ENCODE measurements around the gene CD47. TPM values are rescaled to one million over a fixed set of nuclear protein-coding genes. Genes with fewer than 3 reads are reported as not detected.

The CD47 gene
- total RNA-seq, 1 experiment from 2014 or later, result 63.6 TPM

DNA sequence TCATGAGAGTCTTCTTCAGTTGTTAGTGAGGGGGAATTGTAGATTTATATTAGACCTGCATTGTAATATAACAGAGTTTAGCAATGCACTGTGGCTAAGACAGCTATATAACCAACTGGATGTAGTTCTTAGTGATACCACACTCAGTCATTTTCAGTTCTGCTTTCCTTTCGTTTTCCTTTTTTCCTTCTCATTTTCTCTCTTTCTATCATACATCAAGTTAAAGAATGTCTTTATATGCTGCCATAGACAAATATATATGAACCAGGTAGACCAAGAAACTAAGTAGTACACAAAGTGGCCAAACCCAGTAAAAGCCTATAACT is 43.7 kb upstream of the CD47 start:
- no peak for TF ChIP-seq EZH2phosphoT487 (IDR thresholded peaks at IDR 0.05; ENCODE audit: borderline replicate concordance, low read length)
- no peak for TF ChIP-seq EZH2 (IDR thresholded peaks at IDR 0.05; ENCODE audit: low read length, unreplicated experiment)
- TF ChIP-seq, protein P1, sequence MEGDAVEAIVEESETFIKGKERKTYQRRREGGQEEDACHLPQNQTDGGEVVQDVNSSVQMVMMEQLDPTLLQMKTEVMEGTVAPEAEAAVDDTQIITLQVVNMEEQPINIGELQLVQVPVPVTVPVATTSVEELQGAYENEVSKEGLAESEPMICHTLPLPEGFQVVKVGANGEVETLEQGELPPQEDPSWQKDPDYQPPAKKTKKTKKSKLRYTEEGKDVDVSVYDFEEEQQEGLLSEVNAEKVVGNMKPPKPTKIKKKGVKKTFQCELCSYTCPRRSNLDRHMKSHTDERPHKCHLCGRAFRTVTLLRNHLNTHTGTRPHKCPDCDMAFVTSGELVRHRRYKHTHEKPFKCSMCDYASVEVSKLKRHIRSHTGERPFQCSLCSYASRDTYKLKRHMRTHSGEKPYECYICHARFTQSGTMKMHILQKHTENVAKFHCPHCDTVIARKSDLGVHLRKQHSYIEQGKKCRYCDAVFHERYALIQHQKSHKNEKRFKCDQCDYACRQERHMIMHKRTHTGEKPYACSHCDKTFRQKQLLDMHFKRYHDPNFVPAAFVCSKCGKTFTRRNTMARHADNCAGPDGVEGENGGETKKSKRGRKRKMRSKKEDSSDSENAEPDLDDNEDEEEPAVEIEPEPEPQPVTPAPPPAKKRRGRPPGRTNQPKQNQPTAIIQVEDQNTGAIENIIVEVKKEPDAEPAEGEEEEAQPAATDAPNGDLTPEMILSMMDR (conservative IDR thresholded peaks at IDR 0.05; ENCODE audit: low read depth, low read length), result no peak
- no peaks in the 10 kb centered on the region for H3K9me2 ChIP-seq (replicated peaks; ENCODE audit: low read length)
- DNase-seq (no peak), ATAC-seq (no peak)
- H3K36me3 ChIP-seq (ENCODE audit: low read depth, low read length), result no peaks in the 10 kb centered on the region
- no peaks in the 10 kb centered on the region for H3K27me3 ChIP-seq (ENCODE audit: low read length)
- H3K4me2 ChIP-seq (ENCODE audit: low read length), result no peak overlapping the region
- no peaks in the 10 kb centered on the region for H4K20me1 ChIP-seq (ENCODE audit: low read length)
- no peaks in the 10 kb centered on the region for H3K79me2 ChIP-seq (ENCODE audit: low read length)
- no peak overlapping the region for H2AFZ ChIP-seq (ENCODE audit: low read length)
- H3F3A ChIP-seq (ENCODE audit: low read length, unreplicated experiment), result peaks cover 5% of the 10 kb centered on the region
- no TSS peak for BruUV-seq (replicated peaks)
- H3K9me3 ChIP-seq (ENCODE audit: low read length), result no peaks in the 10 kb centered on the region
- ChIA-PET CTCF (no interaction called here), POLR2A (ENCODE audit: unreplicated experiment) (no interaction called here)
- H3K4me1 ChIP-seq (ENCODE audit: insufficient read depth, low read length), result peaks cover 38% of the 10 kb centered on the region
- no peak overlapping the region for H3K4me3 ChIP-seq (ENCODE audit: low read length)
- H3K9ac ChIP-seq (ENCODE audit: low read length), result no peak overlapping the region
- H3K27ac ChIP-seq (ENCODE audit: low read length), result no peak overlapping the region
- intact Hi-C loops (cut with micrococcal nuclease), result loop anchor here (5.0 kb wide), 2 partner anchors 88 to 147 kb away; partner anchors contain the start of gene IFT57

DNA sequence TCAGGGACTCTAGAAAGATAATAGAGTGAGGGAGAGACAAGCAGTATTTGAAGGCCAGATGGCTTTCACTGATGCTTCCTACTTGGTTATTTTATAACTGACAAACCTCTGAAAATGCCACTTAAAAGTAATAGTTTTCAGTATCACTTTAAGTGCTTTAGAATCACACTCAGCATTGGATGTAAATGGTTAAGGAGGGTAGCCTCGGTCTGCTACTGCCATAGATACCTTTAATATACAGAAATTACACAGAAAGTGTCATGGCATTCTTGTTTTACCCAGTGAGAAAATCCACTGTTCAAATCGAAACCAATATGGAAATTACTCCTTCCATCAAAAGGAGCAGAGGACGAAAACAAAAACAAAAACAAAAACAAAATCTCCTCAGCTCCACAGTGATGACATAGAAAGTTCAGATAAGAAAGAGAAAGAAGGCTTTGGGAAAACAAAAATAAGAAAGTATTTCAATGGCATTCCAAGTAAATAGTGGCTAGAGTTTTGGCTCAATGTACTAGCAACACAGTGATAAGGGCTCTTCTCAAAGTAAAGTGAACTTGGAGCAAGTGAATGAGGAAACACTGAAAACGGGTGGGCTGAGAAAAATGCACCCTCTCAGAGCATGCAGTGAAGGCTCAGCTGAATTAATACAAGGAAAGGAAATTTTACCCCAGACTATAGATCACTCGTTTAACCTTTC is 43.2 kb upstream of the CD47 start:
- ATAC-seq (no peak), DNase-seq (no peak)
- H3K4me2 ChIP-seq (ENCODE audit: low read length), result no peak overlapping the region
- intact Hi-C loops (cut with micrococcal nuclease), result loop anchor here (5.0 kb wide), 2 partner anchors 88 to 147 kb away; partner anchors contain the start of gene IFT57
- BruUV-seq (replicated peaks), result no TSS peak
- no peak overlapping the region for H2AFZ ChIP-seq (ENCODE audit: low read length)
- no peaks in the 10 kb centered on the region for H3K9me3 ChIP-seq (ENCODE audit: low read length)
- no peak overlapping the region for H3K9ac ChIP-seq (ENCODE audit: low read length)
- no peaks in the 10 kb centered on the region for H3K9me2 ChIP-seq (replicated peaks; ENCODE audit: low read length)
- H3K27ac ChIP-seq (ENCODE audit: low read length), result no peak overlapping the region
- peaks cover 5% of the 10 kb centered on the region for H3F3A ChIP-seq (ENCODE audit: low read length, unreplicated experiment)
- TF ChIP-seq, protein P1 (conservative IDR thresholded peaks at IDR 0.05; ENCODE audit: low read depth, low read length), result no peak
- no peak for TF ChIP-seq EZH2 (IDR thresholded peaks at IDR 0.05; ENCODE audit: low read length, unreplicated experiment)
- no peak for TF ChIP-seq EZH2phosphoT487 (IDR thresholded peaks at IDR 0.05; ENCODE audit: borderline replicate concordance, low read length)
- CTCF ChIA-PET, result no interaction called here
- H3K79me2 ChIP-seq (ENCODE audit: low read length), result no peaks in the 10 kb centered on the region
- no peaks in the 10 kb centered on the region for H3K27me3 ChIP-seq (ENCODE audit: low read length)
- H3K36me3 ChIP-seq (ENCODE audit: low read depth, low read length), result no peaks in the 10 kb centered on the region
- H3K4me1 ChIP-seq (ENCODE audit: insufficient read depth, low read length), result peaks cover 38% of the 10 kb centered on the region
- H3K4me3 ChIP-seq (ENCODE audit: low read length), result no peak overlapping the region
- H4K20me1 ChIP-seq (ENCODE audit: low read length), result no peaks in the 10 kb centered on the region
- POLR2A ChIA-PET (ENCODE audit: unreplicated experiment), result interaction anchor here (0.5 kb wide), 1 partner anchor 337 kb away, joined by 10 read pairs; no protein-coding TSS in a partner anchor

- ATAC-seq, result no peak
- H3K79me2 ChIP-seq (ENCODE audit: low read length), result no peaks in the 10 kb centered on the region
- no peaks in the 10 kb centered on the region for H3K36me3 ChIP-seq (ENCODE audit: low read depth, low read length)
- no peak for DNase-seq
- BruUV-seq (replicated peaks), result no TSS peak
- H3K9ac ChIP-seq (ENCODE audit: low read length), result no peak overlapping the region
- peak overlapping the region; percentile 41; the same call in 1 of the 2 replicates for H3K4me3 ChIP-seq (ENCODE audit: low read length)
- peaks cover 5% of the 10 kb centered on the region for H3F3A ChIP-seq (ENCODE audit: low read length, unreplicated experiment)
- H3K27me3 ChIP-seq (ENCODE audit: low read length), result no peaks in the 10 kb centered on the region
- no peak overlapping the region for H2AFZ ChIP-seq (ENCODE audit: low read length)
- H3K9me2 ChIP-seq (replicated peaks; ENCODE audit: low read length), result no peaks in the 10 kb centered on the region
- H3K27ac ChIP-seq (ENCODE audit: low read length), result peak overlapping the region; percentile 90
- POLR2A ChIA-PET (ENCODE audit: unreplicated experiment), result no interaction called here
- CTCF ChIA-PET, result interaction anchor here (0.6 kb wide), 1 partner anchor 205 kb away, joined by 3 read pairs; no protein-coding TSS in a partner anchor
- H3K4me2 ChIP-seq (ENCODE audit: low read length), result peak overlapping the region; percentile 68
- no peaks in the 10 kb centered on the region for H4K20me1 ChIP-seq (ENCODE audit: low read length)
- intact Hi-C loops (cut with micrococcal nuclease), result loop anchor here (5.0 kb wide), 2 partner anchors 89 to 146 kb away; partner anchors contain the start of gene IFT57
- H3K9me3 ChIP-seq (ENCODE audit: low read length), result no peaks in the 10 kb centered on the region
- peaks cover 38% of the 10 kb centered on the region for H3K4me1 ChIP-seq (ENCODE audit: insufficient read depth, low read length)
- TF ChIP-seq EZH2phosphoT487 (IDR thresholded peaks at IDR 0.05; ENCODE audit: borderline replicate concordance, low read length), result no peak
- TF ChIP-seq, protein P1 (conservative IDR thresholded peaks at IDR 0.05; ENCODE audit: low read depth, low read length), result no peak
- no peak for TF ChIP-seq EZH2 (IDR thresholded peaks at IDR 0.05; ENCODE audit: low read length, unreplicated experiment)
Observed at GRCh38 chr3:108133048-108133369, 42.2 kb upstream of the CD47 start.

All from PC-3 (cell line).